GM21723 (cell line): Measurements from ENCODE around the gene ZNF526.
"Not testable (repeated sequence)": the region's sequence is repeated elsewhere in the genome, so short reads cannot be mapped to it uniquely, and the experiment has no call there.

Experiments
- ATAC-seq: cut with Tn5 transposase; IDR thresholded peaks from one replicate; pipeline ENCODE4 v1.9.1; 2021; ENCODE audit warnings: mild to moderate bottlenecking, moderate library complexity; ENCODE audit not compliant: unreplicated experiment

ZNF526 gene

DNA sequence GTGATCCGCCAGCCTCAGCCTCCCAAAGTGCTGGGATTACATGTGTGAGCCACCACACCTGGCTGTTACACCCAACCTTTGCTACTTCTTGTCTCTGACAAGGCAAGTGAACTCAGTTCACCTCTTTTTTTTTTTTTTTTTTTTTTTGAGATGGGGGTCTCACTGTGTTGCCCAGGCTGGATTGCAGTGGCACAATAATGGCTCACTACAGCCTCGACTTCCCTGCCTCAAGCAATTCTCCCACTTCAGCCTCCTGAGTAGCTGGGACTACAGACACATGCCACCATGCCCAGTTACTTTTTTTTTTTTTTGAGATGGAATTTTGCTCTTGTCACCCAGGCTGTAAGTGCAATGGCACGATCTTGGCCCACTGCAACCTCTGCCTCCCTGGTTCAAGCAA lies 37.7 kb downstream of the ZNF526 start:
- ATAC-seq, result not testable (repeated sequence)

DNA sequence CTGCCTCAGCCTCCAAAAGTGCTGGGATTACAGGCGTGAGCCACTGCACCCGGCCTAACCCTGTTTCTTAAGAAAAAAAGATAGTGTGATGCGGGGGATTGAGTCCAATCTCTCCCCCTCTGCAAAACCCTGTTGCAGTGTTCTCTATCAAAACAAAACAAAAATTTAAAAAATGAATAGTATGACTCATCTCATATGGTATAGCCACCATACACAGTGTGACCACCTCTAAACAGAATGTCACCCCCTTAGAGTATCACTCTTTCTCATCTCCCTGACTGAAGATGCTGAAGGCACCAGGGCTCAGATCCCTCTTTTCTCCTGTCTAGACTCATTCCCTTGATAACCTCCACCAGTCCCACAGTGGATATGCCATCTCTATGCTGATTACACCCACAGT lies 41.7 kb downstream of the ZNF526 start:
- no peak for ATAC-seq

GRCh38 chr19:42266105-42266504 lies 46.0 kb downstream of the ZNF526 start:
- ATAC-seq, result not testable (repeated sequence)

DNA sequence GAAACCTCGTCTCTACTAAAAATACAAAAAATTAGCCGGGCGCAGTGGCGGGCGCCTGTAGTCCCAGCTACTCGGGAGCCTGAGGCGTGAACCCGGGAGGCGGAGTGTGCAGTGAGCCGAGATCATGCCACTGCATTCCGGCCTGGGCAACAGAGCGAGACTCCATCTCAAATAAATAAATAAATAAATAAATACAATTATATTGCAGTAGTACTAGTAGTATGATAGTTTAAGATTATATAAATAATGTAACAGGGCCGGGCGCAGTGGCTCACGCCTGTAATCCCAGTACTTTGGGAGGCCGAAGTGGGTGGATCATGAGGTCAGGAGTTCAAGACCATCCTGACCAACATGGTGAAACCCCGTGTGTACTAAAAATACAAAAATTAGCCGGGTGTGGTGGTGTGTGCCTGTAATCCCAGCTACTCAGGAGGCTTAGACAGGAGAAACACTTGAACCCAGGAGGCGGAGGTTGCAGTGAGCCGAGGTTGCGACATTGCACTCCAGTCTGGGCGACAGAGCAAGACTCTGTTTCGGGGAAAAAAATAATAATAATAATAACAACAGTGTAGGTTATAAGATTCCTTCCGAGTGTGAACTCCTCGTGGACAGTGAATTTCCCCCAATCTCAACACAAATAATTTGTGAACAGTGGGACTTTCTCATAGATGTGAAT lies 47.0 kb downstream of the ZNF526 start:
- not testable (repeated sequence) for ATAC-seq

DNA sequence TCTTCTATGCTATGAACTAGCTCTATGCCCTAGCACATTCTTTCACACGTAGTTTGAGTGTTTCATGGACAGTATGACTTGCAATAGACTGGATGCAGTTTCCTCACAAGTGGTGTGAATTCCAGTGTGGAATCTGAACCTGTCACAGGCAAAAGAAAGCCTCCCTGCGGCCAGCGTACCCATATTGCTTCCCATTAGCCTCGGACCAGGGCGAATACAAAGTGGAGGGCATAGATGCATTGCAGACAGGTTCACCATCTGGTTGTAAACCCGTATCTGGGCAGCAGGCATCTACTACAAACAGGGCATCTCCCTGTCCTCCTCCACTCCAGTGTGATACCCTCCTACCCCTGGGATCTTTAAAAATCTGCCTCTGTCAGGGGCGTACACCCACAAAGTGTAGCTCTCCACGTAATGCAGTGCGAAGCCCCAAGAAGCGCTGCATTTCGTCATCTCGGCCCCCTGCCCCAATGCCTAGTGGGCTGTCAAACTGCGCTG lies 47.6 kb downstream of the ZNF526 start:
- ATAC-seq, result no peak

GRCh38 chr19:42268142-42268703 lies 48.1 kb downstream of the ZNF526 start:
- peak; percentile 61 for ATAC-seq

GRCh38 chr19:42268704-42269477 lies 48.8 kb downstream of the ZNF526 start, which contains the start of gene CIC:
TSS of gene CIC (plus strand) at chr19:42269252. CDS start at chr19:42271784, 2,532 bp downstream.
- ATAC-seq, result peak; percentile 79

DNA sequence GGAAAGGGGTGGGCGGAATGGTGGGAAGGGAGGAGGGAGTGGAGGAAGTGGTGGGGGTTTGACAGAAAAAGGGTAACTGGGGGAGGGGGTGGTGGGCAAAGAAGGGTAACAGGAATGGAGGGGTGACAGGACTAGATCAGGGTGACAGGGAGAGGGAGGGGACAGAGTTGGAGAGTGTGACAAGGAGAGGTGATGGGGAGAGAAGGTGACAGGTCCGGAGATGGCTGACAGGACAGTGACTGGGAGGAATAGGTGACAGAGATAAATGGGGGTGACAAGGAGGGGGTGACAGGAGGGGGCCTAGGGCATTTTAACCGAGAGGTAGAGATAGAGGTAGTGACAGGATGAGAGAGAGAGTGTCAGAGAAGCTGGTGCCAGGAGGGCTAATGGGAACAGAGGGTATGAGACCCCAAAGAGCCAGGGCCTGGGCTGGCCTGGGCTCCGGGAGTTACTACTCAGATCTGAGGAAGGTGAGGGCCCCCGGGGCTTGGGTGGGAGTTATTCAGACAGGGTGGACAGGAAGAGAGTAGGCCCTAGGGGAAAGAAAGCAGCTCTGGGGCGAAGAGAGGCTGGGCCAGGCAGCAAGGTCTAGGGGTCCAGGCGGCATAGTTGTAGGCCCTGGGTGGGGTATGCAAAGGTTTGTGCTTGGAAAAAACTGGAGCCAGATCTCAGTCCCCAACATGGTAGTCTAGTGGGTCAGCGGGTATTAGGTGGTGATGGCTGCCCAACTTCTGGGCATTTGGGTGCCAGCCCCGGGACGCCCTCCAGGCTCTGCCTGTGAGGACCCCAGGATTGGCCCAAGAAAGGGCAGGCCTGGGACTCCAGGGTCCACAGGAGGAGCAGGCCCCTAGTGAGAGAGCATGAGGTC lies 49.6 kb downstream of the ZNF526 start:
- ATAC-seq, result no peak

DNA sequence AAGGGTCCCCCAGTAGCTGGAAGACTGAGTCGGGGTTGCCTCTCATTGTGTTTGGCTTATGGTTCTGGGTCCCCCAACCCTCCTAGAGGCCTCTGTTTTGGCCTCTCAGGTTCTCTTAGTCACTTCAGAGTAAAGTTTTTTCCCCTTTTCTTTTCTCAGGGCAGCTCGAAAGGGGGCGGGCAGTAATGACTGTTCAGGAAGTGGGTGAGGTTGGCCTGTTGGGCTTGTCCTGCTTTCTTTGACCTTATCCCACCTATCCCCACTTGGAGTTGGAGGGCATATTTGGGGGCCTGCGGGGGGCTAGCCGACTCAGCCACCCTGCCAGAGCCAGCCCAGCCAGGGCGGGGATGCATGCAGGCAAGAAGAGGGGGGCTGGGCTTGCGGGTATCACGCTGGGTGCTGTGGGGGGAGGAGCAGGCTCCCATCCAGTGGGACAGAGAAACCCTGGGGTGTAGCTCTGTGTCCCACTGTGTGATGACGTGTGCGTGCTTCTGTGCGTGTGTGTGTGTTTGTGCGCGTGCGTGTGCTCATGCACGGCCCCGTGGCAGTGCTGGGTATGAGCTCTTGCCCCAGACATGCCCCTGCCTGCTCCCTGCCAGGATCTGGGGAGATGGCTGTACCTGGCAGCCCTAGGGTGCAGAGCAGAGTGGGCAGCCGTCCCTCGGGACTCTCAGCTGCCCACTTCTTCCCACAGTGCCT lies 50.4 kb downstream of the ZNF526 start:
- ATAC-seq, result no peak

DNA sequence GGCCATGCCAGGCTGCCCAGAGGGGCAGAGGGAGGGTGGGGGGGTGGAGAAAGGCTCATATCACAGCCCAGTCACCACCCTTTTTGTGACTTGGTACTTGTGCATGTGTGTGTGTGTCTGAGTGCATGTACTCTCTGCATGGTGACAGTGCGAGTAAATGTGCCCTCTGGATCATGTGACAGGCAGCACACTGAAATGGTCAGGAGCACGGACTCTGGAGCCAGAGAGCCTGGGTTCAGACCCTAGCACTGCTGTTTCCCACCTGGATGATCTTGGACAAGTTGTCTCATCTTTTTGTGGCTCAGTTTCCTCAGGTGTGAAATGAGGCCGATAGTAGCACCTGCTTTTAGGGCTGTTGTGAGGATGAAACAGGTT lies 50.9 kb downstream of the ZNF526 start:
- ATAC-seq, result no peak

- ATAC-seq, result no peak
These were observed 51.9 kb downstream of the ZNF526 start for GRCh38 chr19:42271861-42272534.

DNA sequence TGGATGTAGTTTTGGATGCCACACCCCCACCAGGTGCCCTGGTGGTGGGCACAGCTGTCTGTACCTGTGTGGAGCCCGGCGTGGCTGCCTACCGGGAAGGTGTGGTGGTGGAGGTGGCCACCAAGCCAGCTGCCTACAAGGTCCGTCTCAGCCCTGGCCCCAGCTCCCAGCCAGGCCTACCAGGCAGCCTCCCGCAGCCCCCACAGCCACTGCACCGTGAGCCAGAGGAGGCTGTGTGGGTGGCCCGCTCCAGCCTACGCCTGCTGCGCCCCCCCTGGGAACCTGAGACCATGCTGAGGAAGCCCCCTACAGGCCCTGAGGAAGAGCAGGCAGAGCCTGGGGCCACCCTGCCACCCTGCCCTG lies 52.4 kb downstream of the ZNF526 start:
- no peak for ATAC-seq

DNA sequence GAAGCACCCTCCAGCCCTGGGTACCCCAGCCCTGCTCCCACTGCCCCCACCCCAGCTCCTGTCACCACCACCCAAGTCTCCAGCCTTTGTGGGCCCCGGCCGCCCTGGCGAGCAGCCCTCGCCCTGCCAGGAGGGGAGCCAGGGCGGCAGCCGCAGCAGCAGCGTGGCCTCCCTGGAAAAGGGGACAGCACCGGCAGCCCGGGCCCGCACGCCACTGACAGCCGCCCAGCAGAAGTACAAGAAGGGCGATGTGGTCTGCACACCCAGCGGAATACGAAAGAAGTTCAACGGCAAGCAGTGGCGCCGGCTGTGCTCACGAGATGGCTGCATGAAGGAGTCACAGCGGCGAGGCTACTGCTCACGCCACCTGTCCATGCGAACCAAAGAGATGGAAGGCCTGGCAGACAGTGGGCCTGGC lies 52.9 kb downstream of the ZNF526 start:
- ATAC-seq, result no peak

- no peak for ATAC-seq
These were observed 53.4 kb downstream of the ZNF526 start for GRCh38 chr19:42273407-42274064.

DNA sequence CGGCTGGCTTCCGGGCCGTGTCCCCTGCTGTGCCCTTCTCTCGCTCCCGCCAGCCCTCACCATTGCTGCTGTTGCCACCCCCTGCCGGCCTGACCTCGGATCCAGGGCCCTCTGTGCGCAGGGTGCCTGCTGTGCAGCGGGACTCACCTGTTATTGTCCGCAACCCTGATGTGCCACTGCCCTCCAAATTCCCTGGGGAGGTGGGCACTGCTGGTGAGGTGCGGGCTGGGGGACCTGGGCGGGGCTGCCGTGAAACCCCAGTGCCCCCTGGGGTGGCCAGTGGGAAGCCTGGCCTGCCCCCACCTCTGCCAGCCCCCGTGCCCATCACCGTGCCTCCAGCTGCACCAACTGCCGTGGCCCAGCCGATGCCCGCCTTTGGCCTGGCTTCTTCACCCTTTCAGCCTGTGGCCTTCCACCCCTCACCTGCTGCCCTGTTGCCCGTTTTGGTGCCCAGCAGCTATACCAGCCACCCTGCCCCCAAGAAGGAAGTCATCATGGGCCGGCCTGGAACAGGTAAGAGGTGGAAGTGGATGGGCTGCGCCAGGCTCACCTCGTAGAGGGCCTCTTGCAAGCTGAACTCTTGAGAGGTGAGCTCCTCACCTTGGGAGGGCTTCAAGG lies 54.1 kb downstream of the ZNF526 start:
- ATAC-seq, result no peak

GRCh38 chr19:42275103-42275502 lies 55.0 kb downstream of the ZNF526 start:
- ATAC-seq, result no peak

DNA sequence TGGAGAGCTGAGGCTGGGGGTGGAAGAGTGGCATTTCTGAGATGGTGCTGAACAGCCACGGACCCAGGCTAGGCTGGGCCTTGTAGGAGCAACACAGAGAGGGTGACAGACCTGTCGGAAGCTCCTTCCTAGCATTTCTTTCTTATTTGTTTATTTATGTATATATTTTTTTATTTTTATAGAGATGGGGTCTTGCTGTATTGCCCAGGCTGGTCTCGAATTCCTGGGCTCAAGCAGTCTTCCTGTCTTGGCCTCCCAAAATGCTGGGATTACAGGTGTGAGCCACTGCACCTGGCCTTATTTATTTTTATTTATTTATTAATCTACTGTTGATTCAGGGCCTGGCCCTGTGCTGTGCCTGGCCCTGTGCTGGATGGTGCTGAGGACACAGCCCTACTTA lies 55.4 kb downstream of the ZNF526 start:
- no peak for ATAC-seq

- ATAC-seq, result no peak
These were observed 56.2 kb downstream of the ZNF526 start for GRCh38 chr19:42276284-42276683.

- ATAC-seq, result no peak
These were observed 56.7 kb downstream of the ZNF526 start for GRCh38 chr19:42276821-42277220.
